Endodermal cell (in vitro differentiated cells): ENCODE results near the gene EVA1B. TPM values are rescaled to one million over a fixed set of nuclear protein-coding genes. Genes with fewer than 3 reads are reported as not detected.

Experiments
- DNase-seq: peaks from one replicate; pipeline ENCODE4 v3.0.0-alpha.2; 2017
- H3K27ac ChIP-seq: 2 replicates; pipeline ENCODE4 v1.5.1; 2013; ENCODE audit warnings: mild to moderate bottlenecking, low read depth, low read length, moderate library complexity
- H3K27me3 ChIP-seq: 2 replicates; pipeline ENCODE4 v1.6.1; 2013; ENCODE audit warnings: mild to moderate bottlenecking, low read length, moderate library complexity; ENCODE audit not compliant: insufficient read depth, control insufficient read depth, poor library complexity, severe bottlenecking
- H3K36me3 ChIP-seq: 2 replicates; pipeline ENCODE4 v1.7.0; 2013; ENCODE audit warnings: mild to moderate bottlenecking, low read length, moderate library complexity; ENCODE audit not compliant: control insufficient read depth, insufficient read depth
- H3K4me1 ChIP-seq: one replicate; pipeline ENCODE4 v1.7.0; 2013; ENCODE audit warnings: low read length; ENCODE audit not compliant: control insufficient read depth, insufficient read depth
- H3K4me3 ChIP-seq: 2 replicates; pipeline ENCODE4 v1.5.1; 2013; ENCODE audit warnings: mild to moderate bottlenecking, low read length, moderate library complexity
- H3K9ac ChIP-seq: 2 replicates; pipeline ENCODE4 v1.6.1; 2013; ENCODE audit warnings: mild to moderate bottlenecking, low read length, moderate library complexity; ENCODE audit not compliant: poor library complexity, severe bottlenecking; ENCODE audit errors: extremely low read depth
- H3K9me3 ChIP-seq: 2 replicates; pipeline ENCODE4 v1.6.1; 2013; ENCODE audit warnings: mild to moderate bottlenecking, low read length, moderate library complexity; ENCODE audit not compliant: control insufficient read depth
- H3K27ac Mint-ChIP-seq: 2 replicates; pipeline ENCODE4 v1.8.0; 2020; ENCODE audit warnings: mixed read lengths
- H3K27me3 Mint-ChIP-seq: 2 replicates; pipeline ENCODE4 v1.8.0; 2021; ENCODE audit warnings: mild to moderate bottlenecking, mixed read lengths; ENCODE audit not compliant: insufficient read depth
- H3K36me3 Mint-ChIP-seq: 2 replicates; pipeline ENCODE4 v1.8.0; 2020; ENCODE audit warnings: low read depth, mixed read lengths
- H3K4me1 Mint-ChIP-seq: 2 replicates; pipeline ENCODE4 v1.8.0; 2020; ENCODE audit warnings: mixed read lengths
- H3K4me3 Mint-ChIP-seq: 2 replicates; pipeline ENCODE4 v1.8.0; 2020; ENCODE audit warnings: mild to moderate bottlenecking, moderate library complexity, mixed read lengths
- H3K9me3 Mint-ChIP-seq: 2 replicates; pipeline ENCODE4 v1.8.0; 2020; ENCODE audit warnings: mild to moderate bottlenecking, mixed read lengths
- CTCF ChIP-seq: fragments of 200-600 bp; sonication (generic); conservative IDR thresholded peaks from 2 replicates; pipeline ENCODE4 v1.5.0; 2021; ENCODE audit warnings: antibody characterized with exemption, mild to moderate bottlenecking
- WGBS, 2 experiments: methylation state at CpG; one replicate each; pipeline versions ENCODE4 v1.1.5 to v1.1.7; 2013; ENCODE audit warnings: missing lambda C conversion rate in 2 of 2, mixed read lengths in 1 of 2; ENCODE audit not compliant: insufficient coverage in 1 of 2, insufficient read length in 1 of 2; 5-methylcytosine and 5-hydroxymethylcytosine counted together
- total RNA-seq, 2 donors: library from RNA; stranded (reverse); fragmentation: NEBNext Ultra II Directional in 1 of 2; extraction: Animal tissue kit (Norgen Biotek cat#: 25700) in 1 of 2; gene quantifications; 2 replicates in 1 of 2; 3 replicates in 1 of 2; pipeline ENCODE4 v1.2.1, GENCODE V29; 2021

Gene EVA1B
- total RNA-seq, 2 donors from 2014 or later, result 14.1 to 16.3 TPM

- TF ChIP-seq CTCF, result no peak
- Histone ChIP-seq H3K27ac (no peak overlapping the region), H3K27me3 (no peaks in the 10 kb centered on the region), H3K36me3 (peaks cover 88% of the 10 kb centered on the region), H3K4me1 (peaks cover 2% of the 10 kb centered on the region), H3K9ac (no peak overlapping the region), H3K4me3 (no peak overlapping the region), H3K9me3 (no peaks in the 10 kb centered on the region)
- DNase-seq, result no peak
- no peaks in the 10 kb centered on the region for H3K27me3 Mint-ChIP-seq
- H3K4me3 Mint-ChIP-seq, result no peak overlapping the region
- no peak overlapping the region for H3K27ac Mint-ChIP-seq
- H3K9me3 Mint-ChIP-seq, result no peaks in the 10 kb centered on the region
- H3K36me3 Mint-ChIP-seq, result peaks cover 72% of the 10 kb centered on the region
- H3K4me1 Mint-ChIP-seq, result peaks cover 1% of the 10 kb centered on the region
- 97 to 98% methylated on average over 11 to 13 of the region's 13 CpGs for WGBS, 2 experiments
Measured at GRCh38 chr1:36286802-36287201, 36.6 kb downstream of the EVA1B start.

- Histone ChIP-seq H3K27ac (no peak overlapping the region), H3K4me3 (no peak overlapping the region), H3K9ac (no peak overlapping the region), H3K4me1 (peaks cover 2% of the 10 kb centered on the region), H3K27me3 (no peaks in the 10 kb centered on the region), H3K9me3 (no peaks in the 10 kb centered on the region), H3K36me3 (peaks cover 80% of the 10 kb centered on the region)
- Mint-ChIP-seq H3K27ac (no peak overlapping the region), H3K4me3 (no peak overlapping the region), H3K9me3 (no peaks in the 10 kb centered on the region), H3K27me3 (no peaks in the 10 kb centered on the region), H3K36me3 (peaks cover 61% of the 10 kb centered on the region), H3K4me1 (peaks cover 1% of the 10 kb centered on the region)
- peak; percentile 73 for DNase-seq
- peak; percentile 86 for TF ChIP-seq CTCF
- 70 to 89% methylated on average over 3 to 7 of the region's 7 CpGs for WGBS, 2 experiments
Measured at GRCh38 chr1:36285443-36286101, 37.9 kb downstream of the EVA1B start.

- peak overlapping the region; percentile 8 for H3K27ac Mint-ChIP-seq
- H3K4me3 ChIP-seq, result no peak overlapping the region
- DNase-seq, result no peak
- 100% methylated on average over 1 of the region's 1 CpG; no CpG with 5 or more reads in 1 of the 2 experiments for WGBS, 2 experiments
- no peak overlapping the region for H3K4me3 Mint-ChIP-seq
- peaks cover 54% of the 10 kb centered on the region for H3K36me3 Mint-ChIP-seq
- no peaks in the 10 kb centered on the region for H3K27me3 ChIP-seq
- H3K4me1 Mint-ChIP-seq, result peaks cover 1% of the 10 kb centered on the region
- H3K9ac ChIP-seq, result no peak overlapping the region
- no peaks in the 10 kb centered on the region for H3K27me3 Mint-ChIP-seq
- no peak overlapping the region for H3K27ac ChIP-seq
- H3K4me1 ChIP-seq, result peaks cover 2% of the 10 kb centered on the region
- H3K36me3 ChIP-seq, result peaks cover 83% of the 10 kb centered on the region
- H3K9me3 ChIP-seq, result no peaks in the 10 kb centered on the region
- H3K9me3 Mint-ChIP-seq, result no peaks in the 10 kb centered on the region
- TF ChIP-seq CTCF, result no peak
Measured at GRCh38 chr1:36284517-36284916, 38.9 kb downstream of the EVA1B start.
